A549 treated with ZK216348 at 1 μM for 4 hours (cell line): Measurements from ENCODE around the gene DBF4. TPM values are rescaled to one million over a fixed set of nuclear protein-coding genes. Genes with fewer than 3 reads are reported as not detected.

Experiments used
- total RNA-seq: library from RNA; stranded (reverse); fragments of 200-300 nt; extraction: Qiagen RNA extraction; gene quantifications from 5 replicates; pipeline ENCODE4 v1.2.3, GENCODE V29; 2022; ENCODE audit warnings: low read depth

DBF4 gene, protein sequence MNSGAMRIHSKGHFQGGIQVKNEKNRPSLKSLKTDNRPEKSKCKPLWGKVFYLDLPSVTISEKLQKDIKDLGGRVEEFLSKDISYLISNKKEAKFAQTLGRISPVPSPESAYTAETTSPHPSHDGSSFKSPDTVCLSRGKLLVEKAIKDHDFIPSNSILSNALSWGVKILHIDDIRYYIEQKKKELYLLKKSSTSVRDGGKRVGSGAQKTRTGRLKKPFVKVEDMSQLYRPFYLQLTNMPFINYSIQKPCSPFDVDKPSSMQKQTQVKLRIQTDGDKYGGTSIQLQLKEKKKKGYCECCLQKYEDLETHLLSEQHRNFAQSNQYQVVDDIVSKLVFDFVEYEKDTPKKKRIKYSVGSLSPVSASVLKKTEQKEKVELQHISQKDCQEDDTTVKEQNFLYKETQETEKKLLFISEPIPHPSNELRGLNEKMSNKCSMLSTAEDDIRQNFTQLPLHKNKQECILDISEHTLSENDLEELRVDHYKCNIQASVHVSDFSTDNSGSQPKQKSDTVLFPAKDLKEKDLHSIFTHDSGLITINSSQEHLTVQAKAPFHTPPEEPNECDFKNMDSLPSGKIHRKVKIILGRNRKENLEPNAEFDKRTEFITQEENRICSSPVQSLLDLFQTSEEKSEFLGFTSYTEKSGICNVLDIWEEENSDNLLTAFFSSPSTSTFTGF
- 23.3 to 32.1 TPM (median 29.2 TPM) in 5 replicates for total RNA-seq

DNA sequence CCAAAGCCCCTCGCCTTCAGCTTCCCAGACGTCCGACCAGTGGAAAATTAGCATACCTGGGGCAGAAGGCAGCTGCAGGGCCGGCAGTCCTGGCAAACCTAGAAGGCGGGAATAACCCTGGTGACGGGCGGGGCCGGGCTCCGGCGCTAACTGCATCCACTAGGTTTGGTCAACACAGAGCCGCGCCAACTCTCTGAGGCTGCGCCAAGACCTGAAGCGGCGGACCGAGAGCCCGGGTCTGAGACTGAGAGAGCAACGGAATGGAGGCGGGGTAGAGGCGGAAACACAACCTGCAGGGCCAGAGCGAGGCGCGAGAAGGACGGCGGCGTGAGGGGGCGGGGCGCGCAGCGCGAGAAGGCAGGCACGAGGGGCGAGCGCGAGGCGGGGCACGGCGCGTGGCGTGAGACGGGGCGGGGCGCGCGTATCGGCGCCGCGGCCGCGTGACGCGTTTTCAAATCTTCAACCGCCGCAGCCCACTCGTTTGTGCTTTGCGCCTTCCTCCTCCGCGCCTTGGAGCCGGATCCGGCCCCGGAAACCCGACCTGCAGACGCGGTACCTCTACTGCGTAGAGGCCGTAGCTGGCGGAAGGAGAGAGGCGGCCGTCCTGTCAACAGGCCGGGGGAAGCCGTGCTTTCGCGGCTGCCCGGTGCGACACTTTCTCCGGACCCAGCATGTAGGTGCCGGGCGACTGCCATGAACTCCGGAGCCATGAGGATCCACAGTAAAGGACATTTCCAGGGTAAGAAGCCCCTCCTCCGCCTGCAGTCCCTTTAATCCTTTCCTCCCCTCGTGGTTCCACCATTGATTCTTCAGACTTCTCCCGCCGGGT lies at the start of gene DBF4, which contains the start of gene SLC25A40:
TSS of gene DBF4 (plus strand) at position 454 of the 829 bp plus-strand sequence. CDS start at position 694, 240 bp downstream.
TSS of gene SLC25A40 (minus strand) at position 321 of the 829 bp plus-strand sequence. CDS start 17,633 bp downstream, outside the sequence.

DNA sequence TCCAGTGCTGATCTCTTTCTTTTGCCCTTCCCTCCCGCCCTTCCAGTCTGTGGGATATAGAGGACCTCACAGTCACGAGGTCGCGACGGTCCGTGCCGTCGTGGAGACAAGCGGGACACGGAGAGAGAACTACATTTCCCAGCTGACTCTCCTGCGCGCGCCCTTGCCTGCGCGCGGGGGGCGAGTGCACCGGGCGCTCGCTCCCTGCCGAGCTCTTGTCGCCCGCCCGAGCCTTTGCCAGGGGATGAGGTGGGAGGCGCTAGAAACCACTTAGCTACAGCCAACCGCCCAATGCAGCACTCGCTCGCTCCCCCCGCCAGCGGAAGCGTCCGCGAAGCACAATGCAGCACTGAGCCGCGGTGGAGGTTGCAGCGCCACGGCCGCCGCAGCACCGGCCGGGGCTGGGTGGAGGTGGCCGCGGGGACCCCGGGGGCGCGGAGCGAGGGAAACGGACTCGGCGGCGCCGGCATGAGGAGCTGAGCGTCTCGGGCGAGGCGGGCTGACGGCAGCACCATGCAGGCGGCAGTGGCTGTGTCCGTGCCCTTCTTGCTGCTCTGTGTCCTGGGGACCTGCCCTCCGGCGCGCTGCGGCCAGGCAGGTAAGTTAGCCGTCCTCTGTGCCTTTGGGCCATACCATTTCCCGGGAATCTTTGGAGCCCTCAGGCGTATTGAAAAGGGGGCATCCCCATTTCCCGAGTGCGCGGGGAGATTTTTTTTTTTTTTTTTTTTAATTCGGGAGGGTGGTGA lies 57.8 kb downstream of the DBF4 start, which contains the start of gene ADAM22:
TSS of gene ADAM22 (plus strand) at position 299 of the 746 bp plus-strand sequence. CDS start at position 514, 215 bp downstream.

Other genes starting within 250 kb of the DBF4 start
- gene RUNDC3B, start 248.1 kb upstream of the DBF4 start, total RNA-seq: 0.05 to 0.36 TPM in 2 of 5 replicates, not detected in the others
- gene SLC25A40, start 133 bp upstream of the DBF4 start, total RNA-seq: 4.0 to 11.4 TPM (median 7.8 TPM) in 5 replicates
- gene ADAM22, start 57.8 kb downstream of the DBF4 start, total RNA-seq: 0.06 to 0.42 TPM (median 0.20 TPM) in 5 replicates